ENCODE data around the gene MMADHC.
"Not testable (repeated sequence)": the region's sequence is repeated elsewhere in the genome, so short reads cannot be mapped to it uniquely, and the experiment has no call there.

DNA sequence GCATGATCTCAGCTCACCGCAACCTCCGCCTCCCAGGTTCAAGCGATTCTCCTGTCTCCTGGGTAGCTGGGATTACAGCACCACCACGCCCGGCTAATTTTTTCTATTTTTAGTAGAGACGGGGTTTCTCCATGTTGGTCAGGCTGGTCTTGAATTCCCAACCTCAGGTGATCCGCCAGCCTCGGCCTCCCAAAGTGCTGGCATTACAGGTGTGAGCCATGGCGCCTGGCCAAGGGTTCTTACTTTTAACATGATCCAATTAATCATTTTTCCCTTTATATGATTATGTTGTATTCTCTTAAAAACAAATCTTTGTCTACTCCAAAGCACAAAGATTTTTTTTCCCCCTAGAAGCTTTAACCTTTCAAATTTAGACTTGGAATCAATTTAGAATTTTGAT lies 21.9 kb downstream of the MMADHC start:
- TF ChIP-seq, protein P1, sequence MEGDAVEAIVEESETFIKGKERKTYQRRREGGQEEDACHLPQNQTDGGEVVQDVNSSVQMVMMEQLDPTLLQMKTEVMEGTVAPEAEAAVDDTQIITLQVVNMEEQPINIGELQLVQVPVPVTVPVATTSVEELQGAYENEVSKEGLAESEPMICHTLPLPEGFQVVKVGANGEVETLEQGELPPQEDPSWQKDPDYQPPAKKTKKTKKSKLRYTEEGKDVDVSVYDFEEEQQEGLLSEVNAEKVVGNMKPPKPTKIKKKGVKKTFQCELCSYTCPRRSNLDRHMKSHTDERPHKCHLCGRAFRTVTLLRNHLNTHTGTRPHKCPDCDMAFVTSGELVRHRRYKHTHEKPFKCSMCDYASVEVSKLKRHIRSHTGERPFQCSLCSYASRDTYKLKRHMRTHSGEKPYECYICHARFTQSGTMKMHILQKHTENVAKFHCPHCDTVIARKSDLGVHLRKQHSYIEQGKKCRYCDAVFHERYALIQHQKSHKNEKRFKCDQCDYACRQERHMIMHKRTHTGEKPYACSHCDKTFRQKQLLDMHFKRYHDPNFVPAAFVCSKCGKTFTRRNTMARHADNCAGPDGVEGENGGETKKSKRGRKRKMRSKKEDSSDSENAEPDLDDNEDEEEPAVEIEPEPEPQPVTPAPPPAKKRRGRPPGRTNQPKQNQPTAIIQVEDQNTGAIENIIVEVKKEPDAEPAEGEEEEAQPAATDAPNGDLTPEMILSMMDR (conservative IDR thresholded peaks at IDR 0.05): not testable (repeated sequence)
- not testable (repeated sequence) for TF ChIP-seq EZH2 (IDR thresholded peaks at IDR 0.05; ENCODE audit: low read depth)

Measured in PC-9 (cell line).